HuH-7 (cell line): ENCODE results near the gene SLC38A2.

Source experiments
- DNase-seq: peaks from one replicate; pipeline ENCODE4 v3.0.0; 2011; ENCODE audit warnings: low spot score

Gene SLC38A2

GRCh38 chr12:46391630-46392029 is 19.1 kb upstream of the SLC38A2 start:
- no peak for DNase-seq

GRCh38 chr12:46390881-46391280 is 18.3 kb upstream of the SLC38A2 start:
- no peak for DNase-seq

GRCh38 chr12:46390304-46390703 is 17.7 kb upstream of the SLC38A2 start:
- no peak for DNase-seq

- no peak for DNase-seq
Measured at GRCh38 chr12:46389031-46389616, 16.6 kb upstream of the SLC38A2 start.

GRCh38 chr12:46388427-46389021 is 16.0 kb upstream of the SLC38A2 start:
- DNase-seq, result no peak

- DNase-seq, result no peak
Measured at GRCh38 chr12:46387670-46388069, 15.1 kb upstream of the SLC38A2 start.

GRCh38 chr12:46386877-46387629 is 14.5 kb upstream of the SLC38A2 start:
- no peak for DNase-seq

- no peak for DNase-seq
Measured at GRCh38 chr12:46386360-46386867, 13.8 kb upstream of the SLC38A2 start.

- DNase-seq, result no peak
Measured at GRCh38 chr12:46385438-46385837, 12.9 kb upstream of the SLC38A2 start.

- no peak for DNase-seq
Measured at GRCh38 chr12:46384451-46385309, 12.1 kb upstream of the SLC38A2 start.

- no peak for DNase-seq
Measured at GRCh38 chr12:46383654-46384450, 11.3 kb upstream of the SLC38A2 start.

GRCh38 chr12:46382964-46383653 is 10.5 kb upstream of the SLC38A2 start:
- peak; percentile 87 for DNase-seq

GRCh38 chr12:46382408-46382963 is 9.9 kb upstream of the SLC38A2 start:
- DNase-seq, result no peak

- no peak for DNase-seq
Measured at GRCh38 chr12:46380881-46381280, 8.3 kb upstream of the SLC38A2 start.

- DNase-seq, result no peak
Measured at GRCh38 chr12:46380022-46380796, 7.6 kb upstream of the SLC38A2 start.

- DNase-seq, result no peak
Measured at GRCh38 chr12:46379352-46379751, 6.8 kb upstream of the SLC38A2 start.

- no peak for DNase-seq
Measured at GRCh38 chr12:46378530-46378929, 6.0 kb upstream of the SLC38A2 start.

- DNase-seq, result no peak
Measured at GRCh38 chr12:46377678-46378077, 5.1 kb upstream of the SLC38A2 start.

GRCh38 chr12:46376579-46376978 is 4.0 kb upstream of the SLC38A2 start:
- no peak for DNase-seq

GRCh38 chr12:46374711-46375110 is 2.1 kb upstream of the SLC38A2 start:
- DNase-seq, result no peak
